OCI-LY1 (cell line): ENCODE data around the gene DHRS11.
A peak's percentile ranks its signal among the peaks of the same experiment; 100 is the strongest.

Experiments used
- H2AFZ ChIP-seq: fragments of 200-600 bp; sonication (generic), shearing (Covaris generic); 2 replicates; pipeline ENCODE4 v1.6.0; 2014; ENCODE audit warnings: antibody characterized with exemption, mild to moderate bottlenecking, low read length
- H3F3A ChIP-seq: fragments of 200-600 bp; sonication (generic), shearing (Covaris generic); 2 replicates; pipeline ENCODE4 v1.6.0; 2014; ENCODE audit warnings: mild to moderate bottlenecking, antibody characterized with exemption, low read length, moderate library complexity; ENCODE audit not compliant: insufficient read depth
- H3K27ac ChIP-seq: fragments of 200-600 bp; sonication (generic); 2 replicates; pipeline ENCODE4 v1.5.1; 2014; ENCODE audit warnings: low read length, mixed run types, mild to moderate bottlenecking, low read depth; ENCODE audit not compliant: poor library complexity, severe bottlenecking
- H3K27me3 ChIP-seq: fragments of 200-600 bp; sonication (generic); 2 replicates; pipeline ENCODE4 v1.6.0; 2014; ENCODE audit warnings: antibody characterized with exemption, mild to moderate bottlenecking, low read length, moderate library complexity; ENCODE audit not compliant: insufficient read depth
- H3K36me3 ChIP-seq: fragments of 200-600 bp; sonication (generic); 2 replicates; pipeline ENCODE4 v1.6.1; 2014; ENCODE audit warnings: mild to moderate bottlenecking, antibody characterized with exemption, low read length, moderate library complexity, mixed read lengths; ENCODE audit not compliant: insufficient read depth
- H3K4me1 ChIP-seq: fragments of 200-600 bp; sonication (generic); 2 replicates; pipeline ENCODE4 v1.5.1; 2014; ENCODE audit warnings: mild to moderate bottlenecking, low read length, moderate library complexity; ENCODE audit not compliant: insufficient read depth, severe bottlenecking
- H3K4me2 ChIP-seq: fragments of 200-600 bp; sonication (generic), shearing (Covaris generic); 2 replicates; pipeline ENCODE4 v1.6.1; 2014; ENCODE audit warnings: low read length
- H3K4me3 ChIP-seq: fragments of 200-600 bp; sonication (generic); 2 replicates; pipeline ENCODE4 v1.5.1; 2014; ENCODE audit warnings: low read length, low read depth, mild to moderate bottlenecking, mixed read lengths; ENCODE audit not compliant: poor library complexity, severe bottlenecking
- H3K79me2 ChIP-seq: fragments of 200-600 bp; shearing (Covaris generic); 2 replicates; pipeline ENCODE4 v1.6.1; 2016; ENCODE audit warnings: mixed run types, low read length, mixed read lengths; ENCODE audit not compliant: insufficient read depth
- H3K9ac ChIP-seq: fragments of 200-600 bp; sonication (generic), shearing (Covaris generic); 2 replicates; pipeline ENCODE4 v1.6.1; 2014; ENCODE audit warnings: mild to moderate bottlenecking, low read length, mixed read lengths
- H3K9me2 ChIP-seq: fragments of 200-600 bp; sonication (generic), shearing (Covaris generic); 2 replicates; pipeline ENCODE4 v1.6.1; 2014; ENCODE audit warnings: low read depth, mild to moderate bottlenecking, low read length, mixed read lengths
- H3K9me3 ChIP-seq: fragments of 200-600 bp; shearing (Covaris generic); 2 replicates; pipeline ENCODE4 v1.6.1; 2014; ENCODE audit warnings: low read length, mixed read lengths
- H4K20me1 ChIP-seq: fragments of 200-600 bp; sonication (generic), shearing (Covaris generic); 2 replicates; pipeline ENCODE4 v1.6.0; 2016; ENCODE audit warnings: mild to moderate bottlenecking, low read length; ENCODE audit not compliant: insufficient read depth
- CTCF ChIP-seq: fragments of 200-600 bp; sonication (generic), shearing (Covaris generic); IDR thresholded peaks from 2 replicates; pipeline ENCODE4 v1.5.1; 2017; ENCODE audit warnings: mild to moderate bottlenecking, antibody characterized with exemption, low read length, moderate library complexity, mixed read lengths
- EZH2 ChIP-seq: fragments of 200-600 bp; sonication (generic), shearing (Covaris generic); IDR thresholded peaks from 2 replicates; pipeline ENCODE4 v1.8.0; 2017; ENCODE audit warnings: borderline replicate concordance, mixed run types, mild to moderate bottlenecking, antibody characterized with exemption, low read length, moderate library complexity, mixed read lengths

DHRS11 gene

GRCh38 chr17:36586138-36586537, 5.5 kb upstream of the DHRS11 start:
- H3K36me3 ChIP-seq, result peaks cover 82% of the 10 kb centered on the region
- H3F3A ChIP-seq, result 0 out of 2 replicates have a peak, but pooled peaks cover 4% of the 10 kb centered on the region
- H3K27me3 ChIP-seq, result no peaks in the 10 kb centered on the region
- no peak for TF ChIP-seq CTCF
- no peak for TF ChIP-seq EZH2
- H3K4me3 ChIP-seq, result no peak overlapping the region
- H3K9me3 ChIP-seq, result no peaks in the 10 kb centered on the region
- H3K27ac ChIP-seq, result no peak overlapping the region
- H3K4me2 ChIP-seq, result no peak overlapping the region
- no peaks in the 10 kb centered on the region for H3K9me2 ChIP-seq
- no peaks in the 10 kb centered on the region for H3K79me2 ChIP-seq
- H4K20me1 ChIP-seq, result no peaks in the 10 kb centered on the region
- peaks cover 8% of the 10 kb centered on the region for H3K4me1 ChIP-seq
- H3K9ac ChIP-seq, result no peak overlapping the region
- H2AFZ ChIP-seq, result no peak overlapping the region

GRCh38 chr17:36590082-36590481, 1.6 kb upstream of the DHRS11 start:
- H3K4me1 ChIP-seq, result peaks cover 25% of the 10 kb centered on the region
- no peak overlapping the region for H3K4me2 ChIP-seq
- no peak overlapping the region for H3K27ac ChIP-seq
- H3K79me2 ChIP-seq, result no peaks in the 10 kb centered on the region
- H3K9ac ChIP-seq, result no peak overlapping the region
- no peak overlapping the region for H3K4me3 ChIP-seq
- no peaks in the 10 kb centered on the region for H4K20me1 ChIP-seq
- H3F3A ChIP-seq, result 0 out of 2 replicates have a peak, but pooled peaks cover under 1% of the 10 kb centered on the region
- no peaks in the 10 kb centered on the region for H3K9me2 ChIP-seq
- peaks cover 45% of the 10 kb centered on the region for H3K36me3 ChIP-seq
- TF ChIP-seq CTCF (no peak), EZH2 (no peak)
- no peaks in the 10 kb centered on the region for H3K27me3 ChIP-seq
- no peaks in the 10 kb centered on the region for H3K9me3 ChIP-seq
- H2AFZ ChIP-seq, result no peak overlapping the region

GRCh38 chr17:36592316-36592715, 637 bp downstream of the DHRS11 start:
- Histone ChIP-seq H3K9me3 (no peaks in the 10 kb centered on the region), H3K79me2 (no peaks in the 10 kb centered on the region), H3K9me2 (no peaks in the 10 kb centered on the region), H2AFZ (no peak overlapping the region), H3K27me3 (no peaks in the 10 kb centered on the region), H3K27ac (no peak overlapping the region), H3K4me1 (peaks cover 25% of the 10 kb centered on the region), H3F3A (no peaks in the 10 kb centered on the region), H3K36me3 (peaks cover 22% of the 10 kb centered on the region), H3K9ac (peak overlapping the region; percentile 92), H3K4me3 (peak overlapping the region; percentile 95), H4K20me1 (no peaks in the 10 kb centered on the region), H3K4me2 (peak overlapping the region; percentile 66)
- TF ChIP-seq CTCF, result no peak
- no peak for TF ChIP-seq EZH2
